T-helper 2 cell treated with Interferon-gamma antibody and Interleukin-4, amounts not matched to agents 5 μg/mL and 100 μg/mL, for 36 hours (primary cell): Measurements from ENCODE around the gene CCDC3.
"Not testable (repeated sequence)": the region's sequence is repeated elsewhere in the genome, so short reads cannot be mapped to it uniquely, and the experiment has no call there.

Experiments
- DNase-seq: peaks from one replicate; pipeline ENCODE4 v3.0.0; 2021; ENCODE audit warnings: low spot score
- H3K27ac Mint-ChIP-seq: one replicate; pipeline ENCODE4 v1.8.0; 2021; ENCODE audit warnings: mild to moderate bottlenecking, mixed read lengths
- H3K27me3 Mint-ChIP-seq: one replicate; pipeline ENCODE4 v1.8.0; 2021; ENCODE audit warnings: low read depth, mixed read lengths
- H3K36me3 Mint-ChIP-seq: one replicate; pipeline ENCODE4 v1.8.0; 2021; ENCODE audit warnings: low read depth, mixed read lengths
- H3K4me1 Mint-ChIP-seq: one replicate; pipeline ENCODE4 v1.8.0; 2021; ENCODE audit warnings: low read depth, mixed read lengths
- H3K4me3 Mint-ChIP-seq: one replicate; pipeline ENCODE4 v1.8.0; 2022; ENCODE audit warnings: mild to moderate bottlenecking, moderate library complexity, mixed read lengths
- H3K9me3 Mint-ChIP-seq: one replicate; pipeline ENCODE4 v1.8.0; 2021; ENCODE audit warnings: mixed read lengths

Gene CCDC3

DNA sequence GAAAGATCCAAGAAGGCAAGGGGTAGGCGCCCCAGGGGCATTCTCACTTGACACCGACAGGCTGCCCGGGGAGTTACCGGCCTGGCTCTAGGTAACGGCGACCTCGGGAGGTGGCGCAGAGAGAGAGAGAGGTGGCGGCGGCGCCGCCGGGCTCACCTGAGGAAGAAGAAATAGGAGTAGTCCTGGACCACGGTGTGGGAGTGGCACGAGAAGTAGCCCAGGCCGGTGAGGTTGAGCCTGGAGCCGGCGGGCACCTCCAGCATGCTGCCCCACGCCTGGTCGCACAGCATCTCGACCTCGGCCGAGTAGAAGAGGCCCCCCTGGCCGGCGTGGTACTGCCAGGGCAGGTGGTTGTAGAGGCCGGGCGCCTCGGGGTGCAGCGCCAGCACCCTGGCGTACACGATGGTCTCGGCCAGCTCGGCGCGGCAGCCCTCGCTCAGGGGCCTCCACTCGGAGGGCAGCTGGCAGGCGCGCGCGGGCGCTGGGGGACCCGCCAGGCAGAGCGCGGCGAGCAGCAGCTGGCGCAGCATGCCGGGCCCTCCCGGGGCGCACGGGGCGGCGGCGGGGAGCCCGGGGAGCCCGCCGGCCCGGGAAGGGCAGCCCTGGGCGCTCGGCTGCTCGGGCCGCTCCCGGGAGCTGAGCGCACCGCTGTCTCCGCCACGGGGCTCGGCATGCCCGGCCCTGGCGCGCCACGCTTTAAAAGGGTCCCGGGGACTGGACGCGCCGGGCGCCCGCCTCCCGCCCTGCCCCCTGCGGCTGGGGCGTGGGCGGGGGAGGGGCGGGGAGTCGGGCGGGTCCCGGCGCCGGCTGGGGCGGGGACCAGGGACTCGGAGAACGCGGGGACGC lies at the start of gene CCDC3:
Gene CCDC3, minus strand, starts transcription at position 673 of the 846 bp plus-strand sequence. Its CDS starts 143 bp downstream, at position 530.
- DNase-seq: no peak
- no peaks in the 10 kb centered on the region for H3K36me3 Mint-ChIP-seq
- peak within 1 kb of the TSS; percentile 63 for H3K4me3 Mint-ChIP-seq
- peaks cover 56% of the 10 kb centered on the region for H3K27me3 Mint-ChIP-seq
- H3K9me3 Mint-ChIP-seq: no peaks in the 10 kb centered on the region
- H3K27ac Mint-ChIP-seq: no peak within 1 kb of the TSS
- peaks cover 3% of the 10 kb centered on the region for H3K4me1 Mint-ChIP-seq

GRCh38 chr10:13051126-13051694 lies 49.7 kb upstream of the CCDC3 start:
- Mint-ChIP-seq H3K27me3 (peaks cover 3% of the 10 kb centered on the region), H3K4me3 (no peak overlapping the region), H3K36me3 (no peaks in the 10 kb centered on the region), H3K27ac (no peak overlapping the region), H3K9me3 (no peaks in the 10 kb centered on the region), H3K4me1 (no peaks in the 10 kb centered on the region)
- DNase-seq: no peak

GRCh38 chr10:13049774-13050420 lies 48.4 kb upstream of the CCDC3 start:
- Mint-ChIP-seq H3K36me3 (no peaks in the 10 kb centered on the region), H3K4me1 (no peaks in the 10 kb centered on the region), H3K9me3 (no peaks in the 10 kb centered on the region), H3K27ac (no peak overlapping the region), H3K27me3 (peaks cover 3% of the 10 kb centered on the region), H3K4me3 (no peak overlapping the region)
- DNase-seq: no peak

DNA sequence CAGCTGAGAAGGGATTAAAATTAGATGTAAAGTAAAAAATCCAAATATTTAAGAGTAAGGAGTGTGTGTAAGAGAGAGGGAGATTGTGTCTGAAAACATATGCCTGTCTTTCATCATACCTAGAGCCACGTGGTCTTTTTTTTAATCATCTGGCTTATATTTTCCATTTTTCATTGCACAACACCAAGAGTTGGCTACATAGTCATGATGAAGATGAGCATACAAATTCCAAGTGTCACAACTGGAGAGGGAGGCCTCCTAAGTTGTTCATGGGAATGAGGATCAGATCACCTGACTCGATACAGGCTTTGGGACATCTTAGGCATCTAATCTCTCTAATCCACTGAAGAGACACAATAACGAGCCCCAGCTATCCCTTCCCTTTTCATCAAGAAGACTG lies 47.2 kb upstream of the CCDC3 start:
- Mint-ChIP-seq H3K36me3 (no peaks in the 10 kb centered on the region), H3K27me3 (peaks cover 3% of the 10 kb centered on the region), H3K27ac (no peak overlapping the region), H3K4me3 (no peak overlapping the region), H3K9me3 (peaks cover 4% of the 10 kb centered on the region), H3K4me1 (no peaks in the 10 kb centered on the region)
- DNase-seq: no peak

GRCh38 chr10:13047529-13048206 lies 46.2 kb upstream of the CCDC3 start:
- DNase-seq: no peak
- H3K4me1 Mint-ChIP-seq: no peaks in the 10 kb centered on the region
- H3K4me3 Mint-ChIP-seq: no peak overlapping the region
- peaks cover 4% of the 10 kb centered on the region for H3K9me3 Mint-ChIP-seq
- H3K36me3 Mint-ChIP-seq: no peaks in the 10 kb centered on the region
- no peak overlapping the region for H3K27ac Mint-ChIP-seq
- H3K27me3 Mint-ChIP-seq: peaks cover 3% of the 10 kb centered on the region

DNA sequence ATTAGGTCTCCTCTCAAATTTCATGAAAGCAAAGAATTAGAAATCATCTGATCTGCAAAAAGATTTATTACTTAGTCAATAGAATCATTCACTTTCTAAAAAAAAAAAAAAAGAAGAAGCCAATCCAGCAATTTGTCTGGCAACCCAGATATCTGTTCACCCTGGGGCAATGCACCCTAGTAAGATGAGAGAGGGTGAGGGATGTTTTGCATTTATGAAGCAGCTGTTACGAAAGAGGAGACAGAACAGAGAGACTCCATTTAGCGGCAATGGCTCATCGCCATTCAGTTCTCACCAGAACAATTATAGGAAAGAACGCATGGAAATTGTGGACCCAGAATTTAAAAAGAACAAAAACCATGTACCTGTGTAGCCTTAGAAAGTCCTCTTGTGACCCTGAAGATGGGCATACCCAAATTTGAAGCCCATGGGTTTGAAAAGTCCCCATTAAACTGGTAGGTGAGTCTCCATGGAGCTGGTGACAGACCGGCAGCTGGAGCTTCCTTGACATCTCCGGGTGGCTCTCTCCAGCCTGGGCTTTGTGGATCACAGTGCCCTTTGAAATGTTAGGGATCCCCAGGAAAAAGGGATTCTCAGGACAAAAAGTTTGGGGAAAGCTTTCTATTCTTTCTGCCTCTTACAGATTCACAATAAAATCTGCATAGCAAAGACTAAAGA lies 45.5 kb upstream of the CCDC3 start:
- H3K4me3 Mint-ChIP-seq: no peak overlapping the region
- no peaks in the 10 kb centered on the region for H3K4me1 Mint-ChIP-seq
- H3K36me3 Mint-ChIP-seq: no peaks in the 10 kb centered on the region
- no peak for DNase-seq
- H3K27me3 Mint-ChIP-seq: peaks cover 3% of the 10 kb centered on the region
- H3K27ac Mint-ChIP-seq: no peak overlapping the region
- peaks cover 4% of the 10 kb centered on the region for H3K9me3 Mint-ChIP-seq

DNA sequence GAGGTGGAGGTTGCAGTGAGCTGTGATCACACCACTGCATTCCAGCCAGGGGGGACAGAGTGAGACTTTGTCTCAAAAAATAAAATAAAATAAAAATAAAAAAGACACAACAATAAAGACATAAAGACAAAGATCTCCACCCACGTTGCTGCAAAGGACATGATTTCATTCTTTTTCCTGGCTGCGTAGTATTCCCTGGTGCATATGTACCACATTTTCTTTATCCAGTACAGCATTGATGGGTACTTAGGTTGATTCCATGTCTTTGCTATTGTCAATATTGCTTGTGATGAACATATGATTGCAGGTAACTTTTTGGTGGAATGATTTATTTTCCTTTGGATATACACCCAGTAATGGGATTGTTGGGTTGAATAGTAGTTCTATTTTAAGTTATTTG lies 42.0 kb upstream of the CCDC3 start:
- DNase-seq: no peak
- peaks cover 4% of the 10 kb centered on the region for H3K9me3 Mint-ChIP-seq
- no peak overlapping the region for H3K27ac Mint-ChIP-seq
- no peak overlapping the region for H3K4me3 Mint-ChIP-seq
- H3K36me3 Mint-ChIP-seq: no peaks in the 10 kb centered on the region
- H3K4me1 Mint-ChIP-seq: no peaks in the 10 kb centered on the region
- H3K27me3 Mint-ChIP-seq: no peaks in the 10 kb centered on the region

DNA sequence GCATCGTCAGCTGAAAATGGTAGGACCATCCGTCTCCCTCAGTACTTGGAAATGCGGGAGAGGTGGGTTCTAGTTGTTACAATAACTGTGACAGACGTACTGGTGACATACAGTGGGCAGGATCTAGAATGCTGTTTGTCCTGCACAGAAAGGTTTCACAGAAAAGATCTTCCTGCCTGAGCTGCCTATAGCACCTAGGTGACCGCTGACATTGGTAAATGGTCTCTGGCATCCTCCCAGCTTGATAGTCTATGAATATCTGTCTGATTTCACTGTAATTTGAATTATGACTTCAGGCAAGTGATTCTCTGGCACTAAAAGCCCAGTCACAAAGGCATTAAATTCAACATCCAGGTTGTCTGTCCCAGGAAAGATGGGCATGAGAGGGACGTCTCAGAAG lies 38.2 kb upstream of the CCDC3 start:
- no peaks in the 10 kb centered on the region for H3K27me3 Mint-ChIP-seq
- H3K9me3 Mint-ChIP-seq: peaks cover 4% of the 10 kb centered on the region
- no peak overlapping the region for H3K27ac Mint-ChIP-seq
- DNase-seq: no peak
- no peak overlapping the region for H3K4me3 Mint-ChIP-seq
- H3K4me1 Mint-ChIP-seq: no peaks in the 10 kb centered on the region
- H3K36me3 Mint-ChIP-seq: no peaks in the 10 kb centered on the region

GRCh38 chr10:13038391-13038790 lies 36.9 kb upstream of the CCDC3 start:
- Mint-ChIP-seq H3K4me1 (no peaks in the 10 kb centered on the region), H3K4me3 (no peak overlapping the region), H3K9me3 (no peaks in the 10 kb centered on the region), H3K36me3 (no peaks in the 10 kb centered on the region), H3K27me3 (no peaks in the 10 kb centered on the region), H3K27ac (no peak overlapping the region)
- no peak for DNase-seq

DNA sequence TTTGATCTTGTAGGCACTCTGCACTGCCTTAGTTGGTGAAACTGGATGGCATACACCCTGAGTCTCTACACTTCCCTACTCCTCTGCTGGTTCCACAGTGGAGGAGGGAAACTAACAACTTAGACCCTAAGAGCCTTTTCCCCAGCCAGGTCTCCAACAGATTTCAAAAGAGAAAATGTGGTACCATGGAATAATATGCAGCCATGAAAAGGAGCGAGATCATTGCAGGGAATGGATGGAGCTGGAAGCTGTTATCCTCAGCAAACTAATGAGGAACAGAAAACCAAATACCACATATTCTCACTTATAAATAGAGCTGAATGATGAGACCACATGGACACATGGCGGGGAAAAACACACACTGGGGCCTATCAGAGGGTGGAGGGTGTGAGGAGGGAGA lies 36.3 kb upstream of the CCDC3 start:
- no peaks in the 10 kb centered on the region for H3K36me3 Mint-ChIP-seq
- no peak overlapping the region for H3K27ac Mint-ChIP-seq
- H3K9me3 Mint-ChIP-seq: no peaks in the 10 kb centered on the region
- no peaks in the 10 kb centered on the region for H3K4me1 Mint-ChIP-seq
- H3K4me3 Mint-ChIP-seq: no peak overlapping the region
- no peaks in the 10 kb centered on the region for H3K27me3 Mint-ChIP-seq
- no peak for DNase-seq

DNA sequence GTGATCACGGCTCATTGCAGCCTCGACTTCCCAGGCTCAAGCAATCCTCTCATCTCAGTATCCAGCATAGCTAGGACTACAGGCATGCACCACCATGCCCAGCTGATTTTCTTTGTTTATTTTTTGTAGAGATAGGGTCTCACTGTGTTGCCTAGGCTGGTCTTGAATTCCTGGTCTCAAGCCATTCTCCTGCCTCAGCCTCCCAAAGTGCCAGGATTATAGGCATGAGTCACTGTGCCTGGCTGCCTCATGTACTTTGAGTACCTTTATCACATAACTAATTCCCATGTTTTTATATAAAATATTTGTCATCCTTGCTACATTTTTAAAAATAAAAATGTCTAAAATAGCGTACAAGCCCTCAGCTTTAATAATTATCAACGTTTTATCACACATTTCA lies 35.3 kb upstream of the CCDC3 start:
- Mint-ChIP-seq H3K27me3 (no peaks in the 10 kb centered on the region), H3K9me3 (no peaks in the 10 kb centered on the region), H3K36me3 (no peaks in the 10 kb centered on the region), H3K4me3 (no peak overlapping the region), H3K4me1 (no peaks in the 10 kb centered on the region), H3K27ac (no peak overlapping the region)
- DNase-seq: no peak

DNA sequence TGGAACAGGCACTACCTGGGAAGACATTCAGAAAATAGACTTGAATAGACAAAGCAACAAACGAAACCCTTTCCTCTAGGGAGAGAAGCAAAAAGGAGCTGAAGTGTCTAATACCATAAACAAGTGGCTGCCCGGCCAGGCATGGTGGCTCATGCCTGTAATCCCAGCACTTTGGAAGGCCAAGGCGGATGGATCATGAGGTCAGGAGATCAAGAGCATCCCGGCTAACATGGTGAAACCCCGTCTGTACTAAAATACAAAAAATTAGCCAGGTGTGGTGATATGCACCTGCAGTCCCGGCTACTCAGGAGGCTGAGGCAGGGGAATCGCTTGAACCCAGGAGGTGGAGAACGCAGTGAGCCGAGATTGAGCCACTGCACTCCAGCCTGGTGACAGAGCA lies 34.2 kb upstream of the CCDC3 start:
- H3K27me3 Mint-ChIP-seq, H3K4me1 Mint-ChIP-seq, DNase-seq, H3K4me3 Mint-ChIP-seq, H3K27ac Mint-ChIP-seq, H3K9me3 Mint-ChIP-seq, H3K36me3 Mint-ChIP-seq: not testable (repeated sequence)

GRCh38 chr10:13026873-13027272 lies 25.4 kb upstream of the CCDC3 start:
- peaks cover 11% of the 10 kb centered on the region for H3K9me3 Mint-ChIP-seq
- H3K27ac Mint-ChIP-seq: no peak overlapping the region
- no peaks in the 10 kb centered on the region for H3K4me1 Mint-ChIP-seq
- no peak overlapping the region for H3K4me3 Mint-ChIP-seq
- no peaks in the 10 kb centered on the region for H3K36me3 Mint-ChIP-seq
- no peak for DNase-seq
- peaks cover 5% of the 10 kb centered on the region for H3K27me3 Mint-ChIP-seq
